HL-60/S4 treated with retinoic acid at 250 ng/mL for 4 days and 3 days (cell line): Measurements from ENCODE around the gene SNX6.
"Not testable (repeated sequence)": the region's sequence is repeated elsewhere in the genome, so short reads cannot be mapped to it uniquely, and the experiment has no call there.

Source experiments
- in situ Hi-C: fragments of 300-500 bp; cut with MboI; formaldehyde crosslinking; loops from 2 replicates; pipeline ENCODE4 v1.7.0; 2022; ENCODE audit warnings: low sequenced_read_pairs

Gene SNX6

DNA sequence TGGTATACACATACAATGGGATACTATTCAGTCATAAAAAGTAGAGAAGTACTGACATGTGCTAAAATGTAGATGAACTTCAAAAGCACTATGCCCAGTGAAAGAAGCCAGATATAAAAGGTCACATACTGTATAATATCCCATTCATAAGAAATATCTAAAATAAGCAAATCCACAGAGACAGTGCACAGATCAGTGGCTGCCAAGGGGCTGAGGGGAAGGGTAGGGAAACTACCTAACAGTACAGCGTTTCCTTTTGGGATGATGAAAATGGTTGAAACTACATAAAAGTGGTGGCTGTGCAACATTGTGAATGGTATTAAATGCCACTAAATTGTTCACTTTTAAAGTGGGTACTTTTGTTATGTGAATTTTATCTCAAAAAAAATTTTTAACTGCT lies 102.4 kb downstream of the SNX6 start:
- in situ Hi-C loops = no loop called here

DNA sequence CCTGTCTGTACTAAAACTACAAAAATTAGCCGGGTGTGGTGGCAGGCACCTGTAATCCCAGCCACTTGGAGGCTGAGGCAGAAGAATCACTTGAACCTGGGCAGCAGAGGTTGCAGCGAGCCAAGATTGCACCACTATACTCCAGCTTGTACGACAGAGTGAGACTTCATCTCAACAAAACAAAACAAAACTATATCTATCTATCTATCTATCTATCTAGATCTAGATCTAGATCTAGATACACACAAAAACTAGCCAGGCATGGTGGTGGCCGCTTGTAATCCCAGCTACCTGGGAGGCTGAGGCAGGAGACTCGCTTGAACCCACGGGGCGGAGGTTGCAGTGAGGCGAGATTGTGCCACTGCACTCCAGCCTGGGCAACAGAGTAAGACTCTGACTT lies 105.7 kb downstream of the SNX6 start:
- in situ Hi-C loops = not testable (repeated sequence)

DNA sequence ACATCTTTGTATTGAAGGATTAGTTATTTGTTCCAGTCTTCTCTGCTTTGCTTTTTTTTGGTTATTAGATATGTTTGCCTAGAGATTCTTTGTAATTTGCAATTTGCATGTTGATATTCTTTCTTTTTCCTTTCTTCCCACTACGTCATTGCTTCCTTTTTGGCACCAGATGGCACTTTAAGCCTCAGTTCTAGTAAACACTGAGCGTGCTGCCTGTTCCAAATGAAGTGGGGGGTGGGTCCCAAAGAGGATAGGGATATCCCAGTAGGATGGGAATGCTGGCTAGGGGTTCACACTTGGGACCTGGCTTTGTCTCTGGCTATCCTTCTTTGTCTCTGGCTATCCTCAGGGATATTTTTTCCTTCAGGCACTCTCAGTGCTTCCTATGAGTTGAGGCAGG lies 107.5 kb downstream of the SNX6 start:
- in situ Hi-C loops = no loop called here

DNA sequence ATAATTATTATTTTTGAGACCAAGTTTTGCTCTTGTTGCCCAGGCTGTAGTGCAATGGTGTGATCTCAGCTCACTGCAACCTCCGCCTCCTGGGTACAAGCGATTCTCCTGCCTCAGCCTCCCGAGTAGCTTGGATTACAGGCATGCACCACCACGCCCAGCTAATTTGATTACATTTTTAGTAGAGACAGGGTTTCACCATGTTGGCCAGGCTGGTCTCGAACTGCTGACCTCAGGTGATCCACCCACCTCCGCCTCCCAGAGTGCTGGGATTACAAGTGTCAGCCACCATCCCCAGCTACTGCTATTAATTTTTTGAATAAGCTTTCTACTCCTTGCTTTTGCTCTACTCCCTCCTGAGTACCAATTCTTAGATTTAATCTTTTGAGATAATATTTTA lies 108.9 kb downstream of the SNX6 start:
- in situ Hi-C loops = not testable (repeated sequence)

DNA sequence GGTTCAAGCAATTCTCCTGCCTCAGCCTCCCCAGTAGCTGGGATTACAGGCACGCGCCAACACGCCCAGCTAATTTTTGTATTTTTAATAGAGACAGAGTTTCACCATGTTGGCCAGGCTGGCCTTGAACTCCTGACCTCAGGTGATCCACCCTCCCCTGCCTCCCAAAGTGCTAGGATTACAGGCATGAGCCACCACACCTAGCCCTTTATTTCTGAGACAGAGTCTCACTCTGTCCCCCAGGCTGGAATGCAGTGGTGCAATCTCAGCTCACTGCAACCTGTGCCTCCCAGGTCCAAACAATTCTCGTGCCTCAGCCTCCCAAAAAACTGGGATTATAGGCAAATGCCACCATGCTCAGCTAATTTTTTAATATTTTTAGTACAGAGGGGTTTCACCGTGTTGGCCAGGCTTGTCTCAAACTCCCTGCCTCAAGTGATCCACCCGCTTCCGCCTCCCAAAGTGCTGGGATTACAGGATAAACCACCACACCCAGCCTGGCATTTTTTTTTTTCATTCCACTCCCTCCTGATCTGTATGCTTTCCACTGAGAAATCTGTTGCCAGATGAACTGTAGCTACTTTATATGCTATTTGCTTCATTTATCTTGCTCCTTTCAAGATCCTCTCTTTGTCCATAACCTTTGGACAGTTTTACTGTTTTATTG lies 109.5 kb downstream of the SNX6 start:
- in situ Hi-C loops = not testable (repeated sequence)
